Upper lobe of left lung (tissue), 4 donors: ENCODE results near the gene HNRNPAB.

Source experiments
- CTCF ChIP-seq, 6 experiments: fragments of 450-650 bp in 4 of 6; fragments of 200-600 bp in 2 of 6; sonication (generic) in 2 of 6; IDR thresholded peaks; one replicate each; pipeline ENCODE4 v1.5.1; 2016 to 2019; ENCODE audit warnings: antibody characterized with exemption in 6 of 6
- EP300 ChIP-seq, 4 donors: sonication (generic); formaldehyde crosslinking; IDR thresholded peaks; one replicate each; pipeline ENCODE4 v1.5.1; 2017; ENCODE audit warnings: antibody characterized with exemption in 4 of 4, control low read depth in 2 of 4
- POLR2A ChIP-seq, 4 donors: fragments of 450-650 bp; IDR thresholded peaks; one replicate each; pipeline ENCODE4 v1.5.1; 2016 to 2017; ENCODE audit warnings: antibody characterized with exemption in 4 of 4, mild to moderate bottlenecking in 2 of 4
- POLR2AphosphoS5 ChIP-seq, 2 donors: sonication (generic); formaldehyde crosslinking; IDR thresholded peaks; one replicate each; pipeline ENCODE4 v1.5.1; 2017; ENCODE audit warnings: antibody characterized with exemption in 2 of 2

GRCh38 chr5:178209334-178210072 is 5.2 kb downstream of the HNRNPAB start:
- TF ChIP-seq EP300 (IDR thresholded peaks at IDR 0.05) (no peak), POLR2AphosphoS5 (IDR thresholded peaks at IDR 0.05) (no peak), CTCF (IDR thresholded peaks at IDR 0.05) (no peak), POLR2A (IDR thresholded peaks at IDR 0.05) (no peak)
